Measurements from ENCODE around the gene SLC35F2. TPM values are rescaled to one million over a fixed set of nuclear protein-coding genes. Genes with fewer than 3 reads are reported as not detected.

SLC35F2 gene
- total and polyA plus RNA-seq, 2 of the 13 experiments (the other 11 are each of a cell fraction or from before 2014, with no cell fraction given) = 5.8 to 20.3 TPM

DNA sequence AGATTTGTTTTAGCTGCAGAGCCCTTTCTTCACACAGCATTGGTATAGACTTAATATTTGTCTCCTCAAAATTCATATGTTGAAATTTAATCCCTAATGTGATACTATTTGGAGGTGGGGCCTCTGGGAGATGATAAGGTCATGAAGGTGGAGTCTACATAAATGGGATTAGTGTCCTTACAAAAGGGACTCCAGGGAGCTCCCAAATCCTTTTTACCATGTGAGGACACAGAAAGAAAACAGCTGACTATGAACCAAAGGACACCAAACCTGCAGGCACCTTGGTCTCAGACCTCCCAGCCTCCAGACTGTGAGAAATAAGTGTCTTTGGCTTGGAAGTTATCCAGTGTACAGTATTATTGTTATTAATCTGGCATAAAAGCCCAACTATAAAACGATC, 10.2 kb downstream of the SLC35F2 start (continued):
- TF ChIP-seq HES4 (CRISPR knock-in tag; IDR thresholded peaks at IDR 0.05; ENCODE audit: borderline replicate concordance) (no peak), TMF1 (CRISPR knock-in tag; IDR thresholded peaks at IDR 0.05; ENCODE audit: low read depth) (no peak), KAT7 (CRISPR knock-in tag; IDR thresholded peaks at IDR 0.05; ENCODE audit: borderline replicate concordance) (no peak), FOSL2 (CRISPR knock-in tag; IDR thresholded peaks at IDR 0.05) (no peak)
- TF ChIP-seq, protein P1, sequence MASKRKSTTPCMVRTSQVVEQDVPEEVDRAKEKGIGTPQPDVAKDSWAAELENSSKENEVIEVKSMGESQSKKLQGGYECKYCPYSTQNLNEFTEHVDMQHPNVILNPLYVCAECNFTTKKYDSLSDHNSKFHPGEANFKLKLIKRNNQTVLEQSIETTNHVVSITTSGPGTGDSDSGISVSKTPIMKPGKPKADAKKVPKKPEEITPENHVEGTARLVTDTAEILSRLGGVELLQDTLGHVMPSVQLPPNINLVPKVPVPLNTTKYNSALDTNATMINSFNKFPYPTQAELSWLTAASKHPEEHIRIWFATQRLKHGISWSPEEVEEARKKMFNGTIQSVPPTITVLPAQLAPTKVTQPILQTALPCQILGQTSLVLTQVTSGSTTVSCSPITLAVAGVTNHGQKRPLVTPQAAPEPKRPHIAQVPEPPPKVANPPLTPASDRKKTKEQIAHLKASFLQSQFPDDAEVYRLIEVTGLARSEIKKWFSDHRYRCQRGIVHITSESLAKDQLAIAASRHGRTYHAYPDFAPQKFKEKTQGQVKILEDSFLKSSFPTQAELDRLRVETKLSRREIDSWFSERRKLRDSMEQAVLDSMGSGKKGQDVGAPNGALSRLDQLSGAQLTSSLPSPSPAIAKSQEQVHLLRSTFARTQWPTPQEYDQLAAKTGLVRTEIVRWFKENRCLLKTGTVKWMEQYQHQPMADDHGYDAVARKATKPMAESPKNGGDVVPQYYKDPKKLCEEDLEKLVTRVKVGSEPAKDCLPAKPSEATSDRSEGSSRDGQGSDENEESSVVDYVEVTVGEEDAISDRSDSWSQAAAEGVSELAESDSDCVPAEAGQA (IDR thresholded peaks at IDR 0.05; ENCODE audit: low read depth) = no peak
- TF ChIP-seq, protein P1 (CRISPR knock-in tag; IDR thresholded peaks at IDR 0.05; ENCODE audit: borderline replicate concordance) = no peak

DNA sequence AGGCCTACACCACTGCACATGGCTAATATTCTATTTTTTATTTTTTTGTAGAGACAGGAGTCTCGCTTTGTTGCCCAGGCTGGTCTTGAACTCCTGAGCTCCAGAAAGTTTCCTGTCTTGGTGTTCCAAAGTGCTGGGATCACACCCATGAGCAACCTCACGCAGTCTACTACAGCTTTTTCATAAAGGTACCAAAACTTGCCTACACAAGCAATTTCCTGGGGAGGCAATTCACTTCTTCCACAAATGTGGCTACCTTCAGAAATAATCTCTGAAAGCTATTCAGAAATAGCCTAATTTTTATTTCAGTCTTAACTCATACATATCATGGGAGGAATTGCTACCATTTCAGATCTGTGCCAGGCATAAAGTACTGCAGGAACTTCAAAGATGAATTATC, 11.4 kb downstream of the SLC35F2 start:
- Histone ChIP-seq H3K79me2 (ENCODE audit: insufficient read depth, low read length) (no peaks in the 10 kb centered on the region), H3K36me3 (replicated peaks in 1 of 2; ENCODE audit: control insufficient read depth in 1 of 2, insufficient read depth in 2 of 2, low read length in 2 of 2) (no peaks in the 10 kb centered on the region), H3K9me3 (ENCODE audit: low read length) (no peaks in the 10 kb centered on the region), H3K27ac (ENCODE audit: extremely low read length, insufficient read depth, low read length) (no peak overlapping the region), H2AFZ (ENCODE audit: low read length) (no peak overlapping the region), H4K20me1 (ENCODE audit: insufficient read depth, low read length) (no peaks in the 10 kb centered on the region), H3K4me2 (ENCODE audit: low read depth, low read length) (no peak overlapping the region), H3K27me3 (ENCODE audit: control insufficient read depth in 1 of 2, insufficient read depth in 2 of 2, low read length in 2 of 2) (no peaks in the 10 kb centered on the region), H3K4me3 (replicated peaks in 1 of 3; ENCODE audit: insufficient read depth in 1 of 3, low read depth in 2 of 3, low read length in 3 of 3) (no peak overlapping the region), H3K9ac (ENCODE audit: insufficient read depth, low read depth, low read length) (no peak overlapping the region), H3K4me1 (ENCODE audit: insufficient read depth, low read length) (no peaks in the 10 kb centered on the region)
- intact Hi-C loops (cut with micrococcal nuclease; ENCODE audit: unreplicated experiment) (no loop called here), in situ Hi-C loops (cut with HindIII; ENCODE audit: extremely low pct_ligation_motif_present, low pct_unique_long_range_greater_than_20kb) (no loop called here)
- FAIRE-seq (no peak), DNase-seq (ENCODE audit: low spot score) (no peak), ATAC-seq (no peak)
- ChIA-PET CTCF (ENCODE audit: low intra/inter-chr PET ratio, low total read pairs) (no interaction called here), POLR2A (no interaction called here)
- WGBS (ENCODE audit: low lambda C conversion rate) = 92% methylated on average over 2 of the region's 2 CpGs
- no TSS peak for BruUV-seq (replicated peaks)
- 0 out of 4 replicates have a peak, but pooled peaks of 1 of the 2 experiments have one; percentile 30 for TF ChIP-seq MAFK (conservative IDR thresholded peaks at IDR 0.05 in 1 of 2, IDR thresholded peaks at IDR 0.05 in 1 of 2; ENCODE audit: low read length in 2 of 2)
- TF ChIP-seq ZNF761 (CRISPR knock-in tag; conservative IDR thresholded peaks at IDR 0.05) = no peak

Measured in HepG2 (cell line).